Daoy (cell line): ENCODE data around the gene MEIOB. TPM values are rescaled to one million over a fixed set of nuclear protein-coding genes. Genes with fewer than 3 reads are reported as not detected.

ENCODE experiments used
- DNase-seq: peaks from one replicate; pipeline ENCODE4 v3.0.0-alpha.2; 2015; ENCODE audit warnings: low read depth
- total RNA-seq: library from RNA; depleted of rRNA; stranded (reverse); fragments of >200 nt; shearing (Covaris generic); gene quantifications from 2 replicates; pipeline ENCODE4 v1.2.3, GENCODE V29; 2014

Gene MEIOB
- total RNA-seq, 1 experiment from 2014 or later = not detected

- DNase-seq = no peak
Measured at GRCh38 chr16:1831186-1832075, 40.5 kb downstream of the MEIOB start.

DNA sequence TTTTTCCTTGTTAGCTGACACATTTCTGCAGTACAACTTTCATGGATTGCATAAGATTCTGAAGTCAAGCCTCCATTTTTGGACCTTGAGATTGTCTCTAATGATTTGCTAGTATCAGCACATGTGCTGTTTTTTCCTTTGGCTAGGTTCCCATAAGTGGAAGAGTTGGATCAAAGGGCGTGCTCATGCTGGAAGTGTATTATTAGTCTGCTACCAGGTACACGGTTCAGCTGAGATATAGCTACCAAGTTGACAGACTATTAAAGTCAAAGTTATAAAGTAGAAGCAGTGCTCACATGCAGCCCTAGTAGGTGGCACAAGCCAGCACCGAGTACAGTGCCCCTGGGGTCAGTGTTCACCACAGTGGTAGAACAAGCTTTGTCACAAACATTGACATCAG is 41.8 kb downstream of the MEIOB start:
- DNase-seq = no peak

GRCh38 chr16:1828645-1829410 is 43.1 kb downstream of the MEIOB start:
- no peak for DNase-seq

GRCh38 chr16:1826691-1827573 is 45.0 kb downstream of the MEIOB start, which contains the start of the genes FAHD1 and HAGH:
Gene FAHD1, plus strand, starts transcription at chr16:1827206. Its CDS starts 33 bp downstream, at chr16:1827239.
Gene HAGH, minus strand, starts transcription at chr16:1826825. Its CDS starts 38 bp downstream, at chr16:1826787.
- DNase-seq = peak; percentile 95

GRCh38 chr16:1825864-1826690 is 45.9 kb downstream of the MEIOB start:
- DNase-seq = peak; percentile 69

DNA sequence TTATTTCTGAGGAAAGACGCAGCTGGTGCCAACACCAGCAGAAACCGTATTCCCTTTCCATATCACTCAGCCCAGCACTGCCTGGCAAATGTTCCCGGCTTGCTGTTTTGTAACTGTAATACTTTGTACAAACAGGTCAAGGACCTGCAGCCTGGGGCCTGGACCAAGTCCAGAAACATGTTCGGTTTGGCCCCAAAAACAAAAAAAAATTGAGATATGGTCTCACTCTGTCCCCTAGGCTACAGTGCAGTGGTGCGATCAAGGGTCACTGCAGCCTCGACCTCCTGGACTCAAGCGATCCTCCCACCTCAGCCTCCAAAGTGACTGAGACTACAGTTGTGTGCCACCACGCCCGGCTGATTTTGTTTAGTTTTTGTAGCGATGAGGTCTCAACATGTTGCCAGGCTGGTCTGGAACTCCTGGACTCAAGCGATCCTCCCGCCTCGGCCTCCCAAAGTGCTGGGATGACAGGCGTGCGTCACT is 46.5 kb downstream of the MEIOB start:
- no peak for DNase-seq

GRCh38 chr16:1823821-1824220 is 48.1 kb downstream of the MEIOB start:
- DNase-seq = peak; percentile 54

GRCh38 chr16:1822801-1823200 is 49.2 kb downstream of the MEIOB start:
- DNase-seq = no peak

DNA sequence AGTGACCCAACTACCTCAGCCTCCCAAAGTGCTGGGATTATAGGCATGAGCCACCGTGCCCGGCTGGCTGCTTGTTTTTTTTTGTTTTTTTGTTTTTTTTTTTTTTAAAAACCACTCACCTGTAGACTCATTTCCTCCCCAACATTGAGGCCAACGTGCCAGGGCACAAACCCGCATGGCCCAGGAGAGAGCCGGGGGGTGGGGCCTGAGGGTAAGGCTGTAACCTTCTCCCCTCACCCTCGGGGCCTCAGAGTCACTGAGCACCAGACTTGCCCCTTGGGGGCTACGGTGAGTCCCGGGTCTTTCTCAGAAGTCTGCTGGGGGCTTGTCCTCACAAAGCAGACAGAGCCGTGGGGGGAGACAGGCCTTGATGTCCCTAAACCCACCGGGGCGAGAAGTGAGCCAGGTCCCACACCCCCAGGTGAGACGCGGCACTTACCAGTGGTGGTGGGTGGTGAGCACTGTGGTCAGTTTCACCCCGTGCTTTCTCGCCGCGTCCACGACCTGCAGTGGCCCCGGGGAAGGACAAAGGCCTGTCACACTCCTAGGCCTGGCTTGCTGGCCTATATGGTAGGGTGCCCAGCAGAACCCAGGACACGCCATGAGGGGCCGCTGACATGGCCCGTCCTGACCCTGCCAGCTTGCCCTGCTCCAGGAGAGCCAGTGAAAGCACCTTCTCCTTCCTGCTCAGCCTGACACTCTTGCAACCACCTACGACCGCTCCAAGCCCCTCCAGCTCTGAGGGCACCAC is 49.9 kb downstream of the MEIOB start:
- DNase-seq = no peak

DNA sequence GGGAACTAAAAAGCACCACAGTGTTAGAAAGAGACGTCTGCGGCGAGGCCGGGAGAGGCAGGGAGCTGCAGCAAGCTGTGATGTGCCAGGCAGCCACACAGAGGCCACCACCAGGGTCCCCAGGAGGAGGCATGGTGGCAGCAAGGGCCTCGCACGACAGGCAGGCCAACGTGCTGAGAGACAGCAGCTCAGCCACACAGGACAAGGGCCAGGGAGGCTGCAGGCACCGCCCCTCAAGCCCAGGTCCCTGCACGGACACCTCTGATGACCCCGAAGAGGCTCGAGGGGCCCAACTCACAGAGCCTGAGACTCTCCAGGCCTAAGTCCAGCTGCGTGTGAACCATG is 51.0 kb downstream of the MEIOB start:
- DNase-seq = no peak

DNA sequence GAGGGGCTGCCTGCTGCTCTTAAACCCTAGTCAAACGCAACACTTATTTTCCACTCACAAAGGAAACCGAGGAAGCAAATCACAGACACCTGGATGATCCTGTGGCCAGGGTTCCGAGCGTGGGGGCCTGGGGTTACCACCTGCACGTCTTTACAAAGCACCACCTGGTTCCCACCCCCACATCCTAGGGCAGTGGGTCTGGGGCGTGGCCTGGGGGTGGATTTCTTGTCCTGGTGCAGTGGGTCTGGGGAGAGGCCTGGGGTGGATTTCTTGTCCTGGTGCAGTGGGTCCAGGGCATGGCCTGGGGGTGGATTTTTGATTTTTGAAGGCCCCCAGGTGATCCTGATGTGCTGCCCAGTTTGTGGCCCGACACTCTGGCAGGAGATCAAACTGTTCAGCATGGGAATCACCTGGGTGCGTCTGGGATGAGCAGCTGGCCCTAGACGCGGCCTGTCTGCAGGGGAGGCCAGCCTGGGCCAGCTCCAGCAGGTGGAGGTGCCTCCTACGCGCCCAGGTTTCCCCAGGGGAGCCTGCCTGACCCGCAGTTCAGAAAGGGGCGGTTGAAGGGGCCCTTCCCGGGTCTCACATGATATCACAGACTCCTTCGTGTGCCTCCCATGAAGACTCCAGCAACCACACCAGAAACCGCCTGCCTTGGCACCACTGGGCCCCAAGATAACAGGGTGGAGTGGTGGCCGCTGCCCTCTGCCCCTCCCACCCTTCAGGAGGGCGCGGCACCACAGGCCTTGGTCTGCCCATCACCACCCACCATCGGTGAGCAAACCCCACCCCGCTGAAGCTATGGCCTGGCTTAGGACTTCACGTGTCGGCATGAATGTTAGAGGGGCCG is 51.6 kb downstream of the MEIOB start:
- no peak for DNase-seq

DNA sequence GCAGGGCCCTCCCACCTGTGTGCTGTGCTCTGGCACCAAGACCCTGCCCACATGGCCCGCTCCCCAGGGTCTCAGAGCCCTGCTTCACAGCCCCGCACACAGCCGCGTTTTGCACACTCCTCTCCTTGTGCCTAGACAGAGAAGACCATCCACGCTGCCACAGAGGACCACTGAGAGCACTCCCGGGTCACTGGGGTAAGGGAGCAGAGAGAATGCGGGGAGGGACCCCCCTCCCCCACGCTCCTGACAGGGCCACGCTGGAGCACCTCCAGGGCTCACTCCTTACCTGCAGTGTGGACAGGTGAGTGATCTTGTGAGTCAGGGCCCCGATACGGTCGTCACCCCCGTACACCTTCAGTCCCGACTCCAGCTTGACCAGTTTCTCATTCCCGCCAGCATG is 52.4 kb downstream of the MEIOB start:
- no peak for DNase-seq

- no peak for DNase-seq
Measured at GRCh38 chr16:1818873-1819525, 53.0 kb downstream of the MEIOB start.

DNA sequence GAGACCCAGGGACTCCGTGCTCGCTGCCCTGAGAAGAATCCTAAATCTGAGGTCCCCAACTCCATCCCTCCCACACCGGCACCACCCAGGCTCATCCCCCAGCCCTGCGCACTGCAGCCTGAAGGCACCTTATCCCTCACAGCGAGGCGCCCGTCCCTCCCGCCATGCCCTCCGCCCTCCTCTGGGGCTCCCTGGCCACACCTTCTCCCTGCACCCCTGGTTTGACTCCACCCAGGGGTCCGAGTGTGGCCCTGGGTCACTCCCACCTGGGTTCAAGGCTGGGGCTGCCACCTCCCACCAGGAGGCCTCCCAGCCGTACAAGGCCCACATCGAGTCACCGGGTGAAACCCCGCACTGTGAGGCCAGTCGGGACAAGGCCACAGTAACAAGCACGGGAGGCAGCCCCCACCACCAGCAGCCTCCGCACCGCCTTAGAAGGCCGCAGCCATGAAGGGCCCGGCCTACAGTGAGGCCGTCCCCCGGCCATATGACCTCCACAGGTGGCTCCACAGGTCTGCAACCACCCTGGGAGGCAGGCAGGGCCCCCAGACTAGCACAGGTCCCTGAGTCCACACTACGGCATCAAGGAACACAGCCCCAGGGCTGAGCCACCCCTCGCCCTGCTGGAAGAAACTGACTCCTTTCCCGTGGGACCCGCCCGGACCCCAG is 53.6 kb downstream of the MEIOB start:
- no peak for DNase-seq

GRCh38 chr16:1817716-1818115 is 54.2 kb downstream of the MEIOB start:
- DNase-seq = no peak

GRCh38 chr16:1817276-1817589 is 54.7 kb downstream of the MEIOB start:
- DNase-seq = no peak

GRCh38 chr16:1816396-1817275 is 55.3 kb downstream of the MEIOB start:
- no peak for DNase-seq
